MM.1S (cell line): ENCODE results near the gene ADAMTS13.
A peak's percentile ranks its signal among the peaks of the same experiment; 100 is the strongest.

Experiments used
- DNase-seq: peaks from one replicate; pipeline ENCODE4 v3.0.0-alpha.2; 2015
- H2AFZ ChIP-seq: fragments of 300-600 bp; sonication (generic); 2 replicates; pipeline ENCODE4 v1.6.0; 2016; ENCODE audit warnings: antibody characterized with exemption, low read length
- H3F3A ChIP-seq: fragments of 300-600 bp; sonication (generic); 2 replicates; pipeline ENCODE4 v1.6.1; 2016; ENCODE audit warnings: mild to moderate bottlenecking, antibody characterized with exemption, low read length, moderate library complexity, mixed read lengths; ENCODE audit not compliant: insufficient read depth
- H3K27ac ChIP-seq: fragments of 300-600 bp; sonication (generic); 2 replicates; pipeline ENCODE4 v1.5.1; 2016; ENCODE audit warnings: mild to moderate bottlenecking, low read length
- H3K27me3 ChIP-seq: fragments of 300-600 bp; sonication (generic); replicated peaks from 2 replicates; pipeline ENCODE4 v1.6.0; 2016; ENCODE audit warnings: low read length; ENCODE audit not compliant: insufficient read depth
- H3K36me3 ChIP-seq: fragments of 300-600 bp; sonication (generic); replicated peaks from 2 replicates; pipeline ENCODE4 v1.6.1; 2016; ENCODE audit warnings: mild to moderate bottlenecking, low read length, mixed read lengths; ENCODE audit not compliant: insufficient read depth
- H3K4me1 ChIP-seq: fragments of 300-600 bp; sonication (generic); 2 replicates; pipeline ENCODE4 v1.6.1; 2016; ENCODE audit warnings: low read length, mixed read lengths
- H3K4me2 ChIP-seq: fragments of 300-600 bp; sonication (generic); 2 replicates; pipeline ENCODE4 v1.6.0; 2016; ENCODE audit warnings: low read depth, low read length
- H3K4me3 ChIP-seq: fragments of 300-600 bp; sonication (generic); 2 replicates; pipeline ENCODE4 v1.5.1; 2016; ENCODE audit warnings: low read length, mixed read lengths
- H3K79me2 ChIP-seq: fragments of 300-600 bp; sonication (generic); 2 replicates; pipeline ENCODE4 v1.6.1; 2016; ENCODE audit warnings: mixed run types, low read length, mixed read lengths
- H3K9ac ChIP-seq: fragments of 300-600 bp; sonication (generic); 2 replicates; pipeline ENCODE4 v1.6.1; 2016; ENCODE audit warnings: low read length, mixed read lengths
- H3K9me2 ChIP-seq: fragments of 300-600 bp; sonication (generic); replicated peaks from 2 replicates; pipeline ENCODE4 v1.6.1; 2016; ENCODE audit warnings: mild to moderate bottlenecking, low read length, mixed read lengths; ENCODE audit not compliant: insufficient read depth
- H3K9me3 ChIP-seq: fragments of 300-600 bp; sonication (generic); replicated peaks from 2 replicates; pipeline ENCODE4 v1.6.1; 2016; ENCODE audit warnings: mild to moderate bottlenecking, low read length, mixed read lengths; ENCODE audit not compliant: insufficient read depth
- H4K20me1 ChIP-seq: fragments of 300-600 bp; sonication (generic); 2 replicates; pipeline ENCODE4 v1.6.1; 2016; ENCODE audit warnings: mild to moderate bottlenecking, low read length, moderate library complexity, mixed read lengths; ENCODE audit not compliant: insufficient read depth
- EZH2 ChIP-seq: fragments of 300-600 bp; sonication (generic); optimal IDR thresholded peaks from 2 replicates; pipeline ENCODE3; 2017; ENCODE audit warnings: low read depth, mild to moderate bottlenecking, antibody characterized with exemption, low read length, mixed read lengths
- EZH2phosphoT487 ChIP-seq: fragments of 300-600 bp; sonication (generic); IDR thresholded peaks from 2 replicates; pipeline ENCODE4 v1.6.1; 2018; ENCODE audit warnings: antibody characterized with exemption, low read length
- TF ChIP-seq, protein P1 (sequence below): fragments of 300-600 bp; sonication (generic); IDR thresholded peaks from 2 replicates; pipeline ENCODE4 v1.5.1; 2016; ENCODE audit warnings: antibody characterized with exemption, low read length, mixed read lengths

ADAMTS13 gene

DNA sequence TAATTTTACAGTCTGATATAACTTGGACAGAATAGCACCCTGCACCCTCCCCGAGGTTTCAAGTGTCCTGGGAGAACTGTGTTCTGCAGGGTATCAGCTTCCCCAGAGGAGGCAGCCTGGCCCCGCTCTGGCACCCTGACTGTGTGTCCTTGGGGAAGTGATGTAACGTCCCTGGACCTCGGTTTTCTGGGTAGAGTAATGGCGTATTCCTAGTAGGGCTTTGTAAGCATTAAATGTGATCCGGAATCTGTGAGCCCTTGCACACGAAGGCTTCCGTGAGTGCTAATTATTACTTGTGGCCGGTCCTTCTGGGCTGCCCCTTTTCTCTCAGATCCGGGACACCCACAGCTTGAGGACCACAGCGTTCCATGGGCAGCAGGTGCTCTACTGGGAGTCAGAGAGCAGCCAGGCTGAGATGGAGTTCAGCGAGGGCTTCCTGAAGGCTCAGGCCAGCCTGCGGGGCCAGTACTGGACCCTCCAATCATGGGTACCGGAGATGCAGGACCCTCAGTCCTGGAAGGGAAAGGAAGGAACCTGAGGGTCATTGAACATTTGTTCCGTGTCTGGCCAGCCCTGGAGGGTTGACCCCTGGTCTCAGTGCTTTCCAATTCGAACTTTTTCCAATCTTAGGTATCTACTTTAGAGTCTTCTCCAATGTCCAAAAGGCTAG lies 36.6 kb downstream of the ADAMTS13 start:
- Histone ChIP-seq H3K4me3 (peak overlapping the region; percentile 71; the same call in 1 of the 2 replicates), H3K79me2 (no peaks in the 10 kb centered on the region), H3K9ac (no peak overlapping the region), H3K27me3 (peaks cover 50% of the 10 kb centered on the region), H2AFZ (no peak overlapping the region), H3K9me2 (no peaks in the 10 kb centered on the region), H3K4me2 (peak overlapping the region; percentile 89), H3K4me1 (peaks cover 25% of the 10 kb centered on the region), H3K36me3 (no peaks in the 10 kb centered on the region), H3K9me3 (no peaks in the 10 kb centered on the region), H4K20me1 (no peaks in the 10 kb centered on the region), H3F3A (no peaks in the 10 kb centered on the region), H3K27ac (no peak overlapping the region)
- no peak for TF ChIP-seq EZH2
- TF ChIP-seq, protein P1, sequence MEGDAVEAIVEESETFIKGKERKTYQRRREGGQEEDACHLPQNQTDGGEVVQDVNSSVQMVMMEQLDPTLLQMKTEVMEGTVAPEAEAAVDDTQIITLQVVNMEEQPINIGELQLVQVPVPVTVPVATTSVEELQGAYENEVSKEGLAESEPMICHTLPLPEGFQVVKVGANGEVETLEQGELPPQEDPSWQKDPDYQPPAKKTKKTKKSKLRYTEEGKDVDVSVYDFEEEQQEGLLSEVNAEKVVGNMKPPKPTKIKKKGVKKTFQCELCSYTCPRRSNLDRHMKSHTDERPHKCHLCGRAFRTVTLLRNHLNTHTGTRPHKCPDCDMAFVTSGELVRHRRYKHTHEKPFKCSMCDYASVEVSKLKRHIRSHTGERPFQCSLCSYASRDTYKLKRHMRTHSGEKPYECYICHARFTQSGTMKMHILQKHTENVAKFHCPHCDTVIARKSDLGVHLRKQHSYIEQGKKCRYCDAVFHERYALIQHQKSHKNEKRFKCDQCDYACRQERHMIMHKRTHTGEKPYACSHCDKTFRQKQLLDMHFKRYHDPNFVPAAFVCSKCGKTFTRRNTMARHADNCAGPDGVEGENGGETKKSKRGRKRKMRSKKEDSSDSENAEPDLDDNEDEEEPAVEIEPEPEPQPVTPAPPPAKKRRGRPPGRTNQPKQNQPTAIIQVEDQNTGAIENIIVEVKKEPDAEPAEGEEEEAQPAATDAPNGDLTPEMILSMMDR, result no peak
- TF ChIP-seq EZH2phosphoT487, result no peak
- DNase-seq, result no peak

GRCh38 chr9:133459476-133460404 lies 37.6 kb downstream of the ADAMTS13 start, which contains the start of gene CACFD1:
TSS of gene CACFD1 (plus strand) at chr9:133459978. CDS start at chr9:133460067, 89 bp downstream.
- Histone ChIP-seq H3K4me1 (peaks cover 25% of the 10 kb centered on the region), H3K27me3 (peaks cover 41% of the 10 kb centered on the region), H3K4me3 (peak within 1 kb of the TSS; percentile 71), H3K79me2 (no peaks in the 10 kb centered on the region), H2AFZ (peak within 1 kb of the TSS; percentile 95), H3K9me2 (no peaks in the 10 kb centered on the region), H3K4me2 (peak within 1 kb of the TSS; percentile 89), H3F3A (no peaks in the 10 kb centered on the region), H3K36me3 (no peaks in the 10 kb centered on the region), H3K9ac (peak within 1 kb of the TSS; percentile 85), H3K9me3 (no peaks in the 10 kb centered on the region), H3K27ac (peak within 1 kb of the TSS; percentile 70; the same call in 1 of the 2 replicates), H4K20me1 (no peaks in the 10 kb centered on the region)
- no peak for TF ChIP-seq EZH2phosphoT487
- TF ChIP-seq, protein P1, result no peak
- no peak for TF ChIP-seq EZH2
- DNase-seq, result peak; percentile 94

GRCh38 chr9:133460405-133461175 lies 38.4 kb downstream of the ADAMTS13 start:
- no peaks in the 10 kb centered on the region for H3F3A ChIP-seq
- no peaks in the 10 kb centered on the region for H3K9me3 ChIP-seq
- no peaks in the 10 kb centered on the region for H3K36me3 ChIP-seq
- TF ChIP-seq EZH2 (no peak), EZH2phosphoT487 (no peak)
- TF ChIP-seq, protein P1, result no peak
- no peaks in the 10 kb centered on the region for H3K79me2 ChIP-seq
- H2AFZ ChIP-seq, result peak overlapping the region; percentile 69
- no peaks in the 10 kb centered on the region for H4K20me1 ChIP-seq
- peak overlapping the region; percentile 71 for H3K4me3 ChIP-seq
- H3K4me2 ChIP-seq, result peak overlapping the region; percentile 89
- DNase-seq, result peak; percentile 48
- H3K9ac ChIP-seq, result peak overlapping the region; percentile 85; the same call in 1 of the 2 replicates
- H3K27ac ChIP-seq, result peak overlapping the region; percentile 70; the same call in 1 of the 2 replicates
- peaks cover 39% of the 10 kb centered on the region for H3K27me3 ChIP-seq
- no peaks in the 10 kb centered on the region for H3K9me2 ChIP-seq
- H3K4me1 ChIP-seq, result peaks cover 25% of the 10 kb centered on the region
